Measurements from ENCODE around the gene AMELY. TPM values are rescaled to one million over a fixed set of nuclear protein-coding genes. Genes with fewer than 3 reads are reported as not detected.

AMELY gene
- total RNA-seq, 1 experiment from 2014 or later: not detected

DNA sequence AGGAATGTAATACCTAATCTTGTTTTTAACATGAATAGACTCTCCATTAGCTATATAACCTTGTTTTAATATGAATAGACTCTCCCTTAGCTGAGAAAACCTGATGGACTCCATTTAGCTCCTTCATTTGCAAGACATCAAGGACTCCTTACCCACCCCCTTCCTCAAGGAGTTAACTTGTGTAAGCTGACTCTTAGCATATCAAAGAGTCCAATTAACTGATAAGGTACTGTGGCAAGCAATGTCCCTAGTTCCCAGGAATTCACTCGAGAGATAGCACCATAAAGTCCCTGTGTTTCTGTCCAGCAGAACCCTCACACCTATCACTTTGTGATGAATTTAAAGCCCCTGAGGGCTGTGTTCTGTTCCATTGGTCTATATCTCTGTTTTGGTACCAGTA, 16.3 kb downstream of the AMELY start:
- no peaks in the 10 kb centered on the region for H3K79me2 ChIP-seq (ENCODE audit: insufficient read depth, low read length)
- H3K27ac ChIP-seq (ENCODE audit: low read depth, low read length): no peak overlapping the region
- no peak overlapping the region for H3K4me2 ChIP-seq (ENCODE audit: low read length)
- H3K4me3 ChIP-seq (replicated peaks in 1 of 2; ENCODE audit: low read depth in 1 of 2, low read length in 2 of 2): no peak overlapping the region
- no TSS peak for BruUV-seq (replicated peaks)
- ChIA-PET POLR2A (no interaction called here), RAD21 (ENCODE audit: low non-redundant PET in 1 of 2, low total read pairs in 2 of 2, uncharacterized antibody in 2 of 2, unreplicated experiment in 2 of 2) (no interaction called here), CTCF (no interaction called here)
- H3K9me2 ChIP-seq (ENCODE audit: insufficient read depth): no peaks in the 10 kb centered on the region
- no peak for ATAC-seq
- intact Hi-C loops (cut with micrococcal nuclease): no loop called here
- TF ChIP-seq ELF1 (IDR thresholded peaks at IDR 0.05; ENCODE audit: borderline replicate concordance, low read depth): no peak
- no peak for TF ChIP-seq JUND (IDR thresholded peaks at IDR 0.05)
- no peak for TF ChIP-seq RAD21 (IDR thresholded peaks at IDR 0.05; ENCODE audit: low read depth)
- TF ChIP-seq, protein P1, sequence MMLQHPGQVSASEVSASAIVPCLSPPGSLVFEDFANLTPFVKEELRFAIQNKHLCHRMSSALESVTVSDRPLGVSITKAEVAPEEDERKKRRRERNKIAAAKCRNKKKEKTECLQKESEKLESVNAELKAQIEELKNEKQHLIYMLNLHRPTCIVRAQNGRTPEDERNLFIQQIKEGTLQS (IDR thresholded peaks at IDR 0.05): no peak
- no peak for TF ChIP-seq CBX3 (IDR thresholded peaks at IDR 0.05; ENCODE audit: low read depth)
- TF ChIP-seq, protein P2, sequence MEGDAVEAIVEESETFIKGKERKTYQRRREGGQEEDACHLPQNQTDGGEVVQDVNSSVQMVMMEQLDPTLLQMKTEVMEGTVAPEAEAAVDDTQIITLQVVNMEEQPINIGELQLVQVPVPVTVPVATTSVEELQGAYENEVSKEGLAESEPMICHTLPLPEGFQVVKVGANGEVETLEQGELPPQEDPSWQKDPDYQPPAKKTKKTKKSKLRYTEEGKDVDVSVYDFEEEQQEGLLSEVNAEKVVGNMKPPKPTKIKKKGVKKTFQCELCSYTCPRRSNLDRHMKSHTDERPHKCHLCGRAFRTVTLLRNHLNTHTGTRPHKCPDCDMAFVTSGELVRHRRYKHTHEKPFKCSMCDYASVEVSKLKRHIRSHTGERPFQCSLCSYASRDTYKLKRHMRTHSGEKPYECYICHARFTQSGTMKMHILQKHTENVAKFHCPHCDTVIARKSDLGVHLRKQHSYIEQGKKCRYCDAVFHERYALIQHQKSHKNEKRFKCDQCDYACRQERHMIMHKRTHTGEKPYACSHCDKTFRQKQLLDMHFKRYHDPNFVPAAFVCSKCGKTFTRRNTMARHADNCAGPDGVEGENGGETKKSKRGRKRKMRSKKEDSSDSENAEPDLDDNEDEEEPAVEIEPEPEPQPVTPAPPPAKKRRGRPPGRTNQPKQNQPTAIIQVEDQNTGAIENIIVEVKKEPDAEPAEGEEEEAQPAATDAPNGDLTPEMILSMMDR (IDR thresholded peaks at IDR 0.05 in 2 of 3, conservative IDR thresholded peaks at IDR 0.05 in 1 of 3; ENCODE audit: borderline replicate concordance in 1 of 3, insufficient read depth in 1 of 3, low read depth in 2 of 3, low read length in 2 of 3): no peak
- no peak for TF ChIP-seq SIN3A (IDR thresholded peaks at IDR 0.05; ENCODE audit: low read depth)
- TF ChIP-seq CEBPB (IDR thresholded peaks at IDR 0.05; ENCODE audit: low read depth): no peak
- TF ChIP-seq YY1 (IDR thresholded peaks at IDR 0.05; ENCODE audit: extremely low read depth, insufficient replicate concordance, low read depth, low read length): no peak
- TF ChIP-seq TCF7L2 (IDR thresholded peaks at IDR 0.05; ENCODE audit: borderline replicate concordance, extremely low read depth, insufficient read depth, insufficient read length): no peak
- TF ChIP-seq EGR1 (IDR thresholded peaks at IDR 0.05; ENCODE audit: low read depth): no peak
- TF ChIP-seq POLR2AphosphoS5 (IDR thresholded peaks at IDR 0.05; ENCODE audit: low read depth, low read length): no peak
- no peak for TF ChIP-seq ZNF274 (IDR thresholded peaks at IDR 0.05; ENCODE audit: low read depth, low read length)
- TF ChIP-seq, protein P3, sequence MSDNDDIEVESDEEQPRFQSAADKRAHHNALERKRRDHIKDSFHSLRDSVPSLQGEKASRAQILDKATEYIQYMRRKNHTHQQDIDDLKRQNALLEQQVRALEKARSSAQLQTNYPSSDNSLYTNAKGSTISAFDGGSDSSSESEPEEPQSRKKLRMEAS (IDR thresholded peaks at IDR 0.05): no peak
- TF ChIP-seq FOSL1 (IDR thresholded peaks at IDR 0.05; ENCODE audit: low read depth): no peak
- TF ChIP-seq ZFX (IDR thresholded peaks at IDR 0.05): no peak
- H3K27me3 ChIP-seq (ENCODE audit: insufficient read depth, low read length): no peaks in the 10 kb centered on the region
- no peaks in the 10 kb centered on the region for H4K20me1 ChIP-seq (ENCODE audit: insufficient read depth)
- H3K4me1 ChIP-seq (ENCODE audit: control insufficient read depth in 1 of 2, insufficient read depth in 2 of 2, low read length in 2 of 2): no peaks in the 10 kb centered on the region
- no peak for DNase-seq (ENCODE audit: low read depth, low spot score)
- H3K9me3 ChIP-seq (ENCODE audit: control insufficient read depth in 1 of 2, insufficient read depth in 1 of 2, low read depth in 1 of 2, low read length in 2 of 2): no peaks in the 10 kb centered on the region
- H3K36me3 ChIP-seq (ENCODE audit: control insufficient read depth in 1 of 2, insufficient read depth in 2 of 2, low read length in 2 of 2): no peaks in the 10 kb centered on the region
- H3K9ac ChIP-seq (ENCODE audit: low read length): no peak overlapping the region
- no peak overlapping the region for H2AFZ ChIP-seq (ENCODE audit: low read depth, low read length, poor library complexity, severe bottlenecking)
